SK-N-MC (cell line): Measurements from ENCODE around the gene OR7A10.

Experiments
- EZH2 ChIP-seq: fragments of 200-600 bp; sonication (generic); IDR thresholded peaks from one replicate; pipeline ENCODE4 v1.6.1; 2017; ENCODE audit warnings: antibody characterized with exemption
- FOXP2 ChIP-seq: optimal IDR thresholded peaks from 2 replicates; pipeline ENCODE3; 2011; ENCODE audit warnings: mild to moderate bottlenecking, moderate library complexity; ENCODE audit not compliant: insufficient read depth; ENCODE audit errors: extremely low read length, control extremely low read depth
- POLR2AphosphoS5 ChIP-seq: IDR thresholded peaks from 2 replicates; pipeline ENCODE4 v1.6.1; 2012; ENCODE audit warnings: mild to moderate bottlenecking, low read depth, low read length, borderline replicate concordance

GRCh38 chr19:14809272-14810057 lies 39.3 kb downstream of the OR7A10 start:
- no peak for TF ChIP-seq POLR2AphosphoS5
- no peak for TF ChIP-seq EZH2
- no peak for TF ChIP-seq FOXP2
